Gastroesophageal sphincter (tissue), 3 donors: Measurements from ENCODE around the gene CTIF.

Source experiments
- EP300 ChIP-seq: sonication (generic); formaldehyde crosslinking; IDR thresholded peaks from one replicate; pipeline ENCODE4 v1.6.1; 2017; ENCODE audit warnings: antibody characterized with exemption, mild to moderate bottlenecking
- POLR2A ChIP-seq, 2 donors: fragments of 450-650 bp; IDR thresholded peaks; one replicate each; pipeline ENCODE4 v1.6.1; 2017; ENCODE audit warnings: antibody characterized with exemption in 2 of 2, mild to moderate bottlenecking in 2 of 2, moderate library complexity in 1 of 2
- POLR2AphosphoS5 ChIP-seq: sonication (generic); formaldehyde crosslinking; IDR thresholded peaks from one replicate; pipeline ENCODE4 v1.6.1; 2017; ENCODE audit warnings: antibody characterized with exemption
- TF ChIP-seq, protein P1 (sequence below), 4 experiments: fragments of 200-600 bp in 2 of 4; fragments of 450-650 bp in 2 of 4; sonication (generic) in 1 of 4; IDR thresholded peaks; one replicate each; pipeline ENCODE4 v1.5.1; 2017 to 2019; ENCODE audit warnings: antibody characterized with exemption in 4 of 4, mild to moderate bottlenecking in 2 of 4, moderate library complexity in 2 of 4

DNA sequence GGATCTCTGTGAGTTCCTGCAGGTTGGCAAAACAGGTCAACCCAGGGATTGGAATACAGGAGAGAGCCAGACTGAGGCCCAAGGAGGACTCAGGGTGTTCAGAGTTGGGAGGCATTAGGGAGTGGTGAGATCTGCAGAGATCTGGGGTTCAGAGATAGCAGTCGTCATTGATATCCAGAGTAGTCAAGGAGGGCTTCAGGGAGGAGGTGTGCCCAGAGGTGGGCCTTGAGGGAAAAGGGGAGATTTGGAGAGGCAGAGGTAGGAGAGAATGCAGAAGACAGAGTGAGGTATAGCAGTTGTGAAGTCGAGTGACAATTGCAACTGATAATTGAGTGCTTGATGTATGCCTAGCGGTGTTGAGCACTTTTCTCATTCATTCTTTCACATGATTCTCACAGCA is 70.3 kb downstream of the CTIF start:
- TF ChIP-seq POLR2A (IDR thresholded peaks at IDR 0.05), result no peak
- TF ChIP-seq, protein P1, sequence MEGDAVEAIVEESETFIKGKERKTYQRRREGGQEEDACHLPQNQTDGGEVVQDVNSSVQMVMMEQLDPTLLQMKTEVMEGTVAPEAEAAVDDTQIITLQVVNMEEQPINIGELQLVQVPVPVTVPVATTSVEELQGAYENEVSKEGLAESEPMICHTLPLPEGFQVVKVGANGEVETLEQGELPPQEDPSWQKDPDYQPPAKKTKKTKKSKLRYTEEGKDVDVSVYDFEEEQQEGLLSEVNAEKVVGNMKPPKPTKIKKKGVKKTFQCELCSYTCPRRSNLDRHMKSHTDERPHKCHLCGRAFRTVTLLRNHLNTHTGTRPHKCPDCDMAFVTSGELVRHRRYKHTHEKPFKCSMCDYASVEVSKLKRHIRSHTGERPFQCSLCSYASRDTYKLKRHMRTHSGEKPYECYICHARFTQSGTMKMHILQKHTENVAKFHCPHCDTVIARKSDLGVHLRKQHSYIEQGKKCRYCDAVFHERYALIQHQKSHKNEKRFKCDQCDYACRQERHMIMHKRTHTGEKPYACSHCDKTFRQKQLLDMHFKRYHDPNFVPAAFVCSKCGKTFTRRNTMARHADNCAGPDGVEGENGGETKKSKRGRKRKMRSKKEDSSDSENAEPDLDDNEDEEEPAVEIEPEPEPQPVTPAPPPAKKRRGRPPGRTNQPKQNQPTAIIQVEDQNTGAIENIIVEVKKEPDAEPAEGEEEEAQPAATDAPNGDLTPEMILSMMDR (IDR thresholded peaks at IDR 0.05), result no peak
- no peak for TF ChIP-seq POLR2AphosphoS5
- no peak for TF ChIP-seq EP300
